ENCODE data around the gene PECR. TPM values are rescaled to one million over a fixed set of nuclear protein-coding genes. Genes with fewer than 3 reads are reported as not detected.

PECR gene
- total and polyA plus RNA-seq, 4 donors = 10.6 to 25.9 (median 13.4) TPM

DNA sequence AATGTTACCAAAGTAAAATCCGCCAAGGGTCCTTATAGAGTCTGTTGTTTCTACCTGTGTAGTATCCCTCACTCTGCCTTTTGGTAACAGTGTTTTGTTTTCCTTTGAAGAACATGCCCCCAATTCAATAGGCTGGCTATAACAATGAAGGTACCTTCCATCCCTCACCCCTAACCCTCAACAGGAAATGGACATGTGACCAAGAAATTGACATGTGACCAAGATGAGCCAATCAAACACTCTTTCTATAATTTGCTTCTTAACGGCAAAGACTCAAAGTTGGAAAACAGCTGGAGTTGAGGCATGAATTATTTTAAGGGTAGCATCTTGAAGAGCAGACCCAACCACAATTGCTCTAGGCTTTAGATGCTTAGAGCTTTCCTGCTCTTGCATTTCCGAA is 62.9 kb downstream of the PECR start:
- Histone ChIP-seq H3K36me3 (ENCODE audit: control insufficient read depth in 4 of 4, insufficient read depth in 4 of 4, low read length in 4 of 4) (no peaks in the 10 kb centered on the region), H3K27me3 (ENCODE audit: control insufficient read depth in 3 of 3, insufficient read depth in 3 of 3, low read length in 2 of 3) (no peaks in the 10 kb centered on the region), H3K9me3 (ENCODE audit: control insufficient read depth in 4 of 4, insufficient read depth in 3 of 4, low read length in 3 of 4) (no peaks in the 10 kb centered on the region), H3K27ac (ENCODE audit: low read depth in 1 of 2, low read length in 1 of 2) (no peak overlapping the region), H3K9ac (ENCODE audit: insufficient read depth in 1 of 2, low read length in 2 of 2) (no peak overlapping the region), H3K4me1 (ENCODE audit: control insufficient read depth in 5 of 5, insufficient read depth in 5 of 5, low read length in 5 of 5) (peaks cover 0 to 5% (median 0%) of the 10 kb centered on the region in 5 donors), H3K4me3 (no peak overlapping the region)
- TF ChIP-seq, protein P1, sequence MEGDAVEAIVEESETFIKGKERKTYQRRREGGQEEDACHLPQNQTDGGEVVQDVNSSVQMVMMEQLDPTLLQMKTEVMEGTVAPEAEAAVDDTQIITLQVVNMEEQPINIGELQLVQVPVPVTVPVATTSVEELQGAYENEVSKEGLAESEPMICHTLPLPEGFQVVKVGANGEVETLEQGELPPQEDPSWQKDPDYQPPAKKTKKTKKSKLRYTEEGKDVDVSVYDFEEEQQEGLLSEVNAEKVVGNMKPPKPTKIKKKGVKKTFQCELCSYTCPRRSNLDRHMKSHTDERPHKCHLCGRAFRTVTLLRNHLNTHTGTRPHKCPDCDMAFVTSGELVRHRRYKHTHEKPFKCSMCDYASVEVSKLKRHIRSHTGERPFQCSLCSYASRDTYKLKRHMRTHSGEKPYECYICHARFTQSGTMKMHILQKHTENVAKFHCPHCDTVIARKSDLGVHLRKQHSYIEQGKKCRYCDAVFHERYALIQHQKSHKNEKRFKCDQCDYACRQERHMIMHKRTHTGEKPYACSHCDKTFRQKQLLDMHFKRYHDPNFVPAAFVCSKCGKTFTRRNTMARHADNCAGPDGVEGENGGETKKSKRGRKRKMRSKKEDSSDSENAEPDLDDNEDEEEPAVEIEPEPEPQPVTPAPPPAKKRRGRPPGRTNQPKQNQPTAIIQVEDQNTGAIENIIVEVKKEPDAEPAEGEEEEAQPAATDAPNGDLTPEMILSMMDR (IDR thresholded peaks at IDR 0.05; ENCODE audit: control extremely low read depth, extremely low read depth) = no peak
- ATAC-seq (ENCODE audit: insufficient read depth, low FRiP score) (no peak), DNase-seq (no peak)
- WGBS, 2 donors = 94 to 97% methylated on average over 3 of the region's 3 CpGs

GRCh38 chr2:216017365-216017764 is 64.2 kb downstream of the PECR start:
- ATAC-seq (ENCODE audit: insufficient read depth, low FRiP score) (no peak), DNase-seq (no peak)
- 68 to 81% methylated on average over 4 of the region's 4 CpGs for WGBS, 2 donors
- Histone ChIP-seq H3K4me1 (ENCODE audit: control insufficient read depth in 5 of 5, insufficient read depth in 5 of 5, low read length in 5 of 5) (peaks cover 0 to 14% (median 0%) of the 10 kb centered on the region in 5 donors), H3K9me3 (ENCODE audit: control insufficient read depth in 4 of 4, insufficient read depth in 3 of 4, low read length in 3 of 4) (no peaks in the 10 kb centered on the region), H3K9ac (ENCODE audit: insufficient read depth in 1 of 2, low read length in 2 of 2) (no peak overlapping the region), H3K27me3 (ENCODE audit: control insufficient read depth in 3 of 3, insufficient read depth in 3 of 3, low read length in 2 of 3) (no peaks in the 10 kb centered on the region), H3K27ac (ENCODE audit: low read depth in 1 of 2, low read length in 1 of 2) (no peak overlapping the region), H3K4me3 (no peak overlapping the region), H3K36me3 (ENCODE audit: control insufficient read depth in 4 of 4, insufficient read depth in 4 of 4, low read length in 4 of 4) (no peaks in the 10 kb centered on the region)
- TF ChIP-seq, protein P1 (IDR thresholded peaks at IDR 0.05; ENCODE audit: control extremely low read depth, extremely low read depth) = no peak

DNA sequence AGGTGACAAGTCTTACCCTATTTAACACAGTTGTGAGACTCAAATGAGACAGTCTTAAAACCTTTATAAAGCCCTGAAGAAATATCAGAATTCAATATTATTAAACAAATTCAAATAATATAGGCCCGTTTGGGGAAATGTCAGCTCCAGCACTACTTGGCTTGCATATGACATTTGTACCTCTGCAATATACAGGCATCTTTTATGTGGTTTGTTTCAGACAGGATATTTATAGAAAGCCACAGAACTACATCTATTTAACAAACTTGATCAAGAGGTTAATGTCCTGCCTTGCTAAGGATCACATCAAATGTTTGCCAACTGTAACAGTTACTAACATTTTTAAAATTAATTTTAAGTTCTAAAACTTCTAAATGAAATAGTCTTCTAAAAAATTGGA is 65.0 kb downstream of the PECR start:
- Histone ChIP-seq H3K9ac (ENCODE audit: insufficient read depth in 1 of 2, low read length in 2 of 2) (no peak overlapping the region), H3K36me3 (ENCODE audit: control insufficient read depth in 4 of 4, insufficient read depth in 4 of 4, low read length in 4 of 4) (no peaks in the 10 kb centered on the region), H3K27me3 (ENCODE audit: control insufficient read depth in 3 of 3, insufficient read depth in 3 of 3, low read length in 2 of 3) (no peaks in the 10 kb centered on the region), H3K4me3 (no peak overlapping the region), H3K27ac (ENCODE audit: low read depth in 1 of 2, low read length in 1 of 2) (no peak overlapping the region), H3K9me3 (ENCODE audit: control insufficient read depth in 4 of 4, insufficient read depth in 3 of 4, low read length in 3 of 4) (no peaks in the 10 kb centered on the region), H3K4me1 (ENCODE audit: control insufficient read depth in 5 of 5, insufficient read depth in 5 of 5, low read length in 5 of 5) (peaks cover 0 to 15% (median 0%) of the 10 kb centered on the region in 5 donors)
- TF ChIP-seq, protein P1 (IDR thresholded peaks at IDR 0.05; ENCODE audit: control extremely low read depth, extremely low read depth) = no peak
- ATAC-seq (ENCODE audit: insufficient read depth, low FRiP score) = no peak
- no peak for DNase-seq
- WGBS, 2 donors = 22 to 52% methylated on average over 1 of the region's 1 CpG
